ENCODE results near the gene POLR3K.

DNA sequence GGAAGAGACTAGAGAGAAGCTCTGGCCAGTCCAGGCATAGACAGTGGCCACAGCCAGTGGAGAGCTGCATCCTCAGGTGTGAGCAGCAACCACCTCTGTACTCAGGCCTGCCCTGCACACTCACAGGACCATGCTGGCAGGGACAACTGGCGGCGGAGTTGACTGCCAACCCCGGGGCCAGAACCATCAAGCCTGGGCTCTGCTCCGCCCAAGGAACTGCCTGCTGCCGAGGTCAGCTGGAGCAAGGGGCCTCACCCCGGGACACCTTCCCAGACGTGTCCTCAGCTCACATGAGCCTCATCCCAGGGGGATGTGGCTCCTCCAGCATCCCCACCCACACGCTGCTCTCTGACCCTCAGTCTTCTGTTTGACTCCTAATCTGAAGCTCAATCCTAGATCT is 15.8 kb upstream of the POLR3K start:
- TF ChIP-seq, protein P1, sequence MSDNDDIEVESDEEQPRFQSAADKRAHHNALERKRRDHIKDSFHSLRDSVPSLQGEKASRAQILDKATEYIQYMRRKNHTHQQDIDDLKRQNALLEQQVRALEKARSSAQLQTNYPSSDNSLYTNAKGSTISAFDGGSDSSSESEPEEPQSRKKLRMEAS (CRISPR knock-in tag; IDR thresholded peaks at IDR 0.05): no peak
- no peak for TF ChIP-seq FOXP1 (CRISPR knock-in tag; IDR thresholded peaks at IDR 0.05; ENCODE audit: borderline replicate concordance)
- no peak for TF ChIP-seq RORB (CRISPR knock-in tag; IDR thresholded peaks at IDR 0.05)
- TF ChIP-seq, protein P2, sequence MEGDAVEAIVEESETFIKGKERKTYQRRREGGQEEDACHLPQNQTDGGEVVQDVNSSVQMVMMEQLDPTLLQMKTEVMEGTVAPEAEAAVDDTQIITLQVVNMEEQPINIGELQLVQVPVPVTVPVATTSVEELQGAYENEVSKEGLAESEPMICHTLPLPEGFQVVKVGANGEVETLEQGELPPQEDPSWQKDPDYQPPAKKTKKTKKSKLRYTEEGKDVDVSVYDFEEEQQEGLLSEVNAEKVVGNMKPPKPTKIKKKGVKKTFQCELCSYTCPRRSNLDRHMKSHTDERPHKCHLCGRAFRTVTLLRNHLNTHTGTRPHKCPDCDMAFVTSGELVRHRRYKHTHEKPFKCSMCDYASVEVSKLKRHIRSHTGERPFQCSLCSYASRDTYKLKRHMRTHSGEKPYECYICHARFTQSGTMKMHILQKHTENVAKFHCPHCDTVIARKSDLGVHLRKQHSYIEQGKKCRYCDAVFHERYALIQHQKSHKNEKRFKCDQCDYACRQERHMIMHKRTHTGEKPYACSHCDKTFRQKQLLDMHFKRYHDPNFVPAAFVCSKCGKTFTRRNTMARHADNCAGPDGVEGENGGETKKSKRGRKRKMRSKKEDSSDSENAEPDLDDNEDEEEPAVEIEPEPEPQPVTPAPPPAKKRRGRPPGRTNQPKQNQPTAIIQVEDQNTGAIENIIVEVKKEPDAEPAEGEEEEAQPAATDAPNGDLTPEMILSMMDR (IDR thresholded peaks at IDR 0.05): no peak
- no peak for TF ChIP-seq ETV6 (CRISPR knock-in tag; IDR thresholded peaks at IDR 0.05)
- TF ChIP-seq ZNF263 (CRISPR knock-in tag; IDR thresholded peaks at IDR 0.05; ENCODE audit: low read depth): no peak
- TF ChIP-seq RELA (CRISPR knock-in tag; IDR thresholded peaks at IDR 0.05; ENCODE audit: borderline replicate concordance): no peak
- no peak for TF ChIP-seq FOXJ3 (CRISPR knock-in tag; IDR thresholded peaks at IDR 0.05; ENCODE audit: borderline replicate concordance)
- no peak for TF ChIP-seq NR3C1 (CRISPR knock-in tag; conservative IDR thresholded peaks at IDR 0.05; ENCODE audit: low read depth)
- no peak for TF ChIP-seq ZNF138 (CRISPR knock-in tag; conservative IDR thresholded peaks at IDR 0.05)
- TF ChIP-seq GTF2I (CRISPR knock-in tag; conservative IDR thresholded peaks at IDR 0.05): no peak
- no peak for TF ChIP-seq JAZF1 (CRISPR knock-in tag; IDR thresholded peaks at IDR 0.05)
